Smooth muscle cell (in vitro differentiated cells): Measurements from ENCODE around the gene SLC39A8. TPM values are rescaled to one million over a fixed set of nuclear protein-coding genes. Genes with fewer than 3 reads are reported as not detected.

Experiments
- DNase-seq: peaks from one replicate; lab custom pipeline; 2025; ENCODE audit not compliant: unreplicated experiment; lab: John Stamatoyannopoulos, UW
- H2AFZ ChIP-seq: fragments of 200-600 bp; sonication (generic); 2 replicates; pipeline ENCODE4 v1.6.0; 2016; ENCODE audit warnings: antibody characterized with exemption, low read depth, mild to moderate bottlenecking
- H3F3A ChIP-seq: fragments of 200-600 bp; sonication (generic); 2 replicates; pipeline ENCODE4 v1.6.0; 2017; ENCODE audit warnings: antibody characterized with exemption, low read depth
- H3K27ac ChIP-seq: fragments of 200-600 bp; sonication (generic); 2 replicates; pipeline ENCODE4 v1.5.1; 2016; ENCODE audit warnings: low read depth, mild to moderate bottlenecking
- H3K27me3 ChIP-seq: fragments of 200-600 bp; sonication (generic); 2 replicates; pipeline ENCODE4 v1.6.1; 2016; ENCODE audit warnings: low read depth, mild to moderate bottlenecking
- H3K36me3 ChIP-seq: fragments of 200-600 bp; sonication (generic); 2 replicates; pipeline ENCODE4 v1.5.1; 2016; ENCODE audit warnings: low read depth
- H3K4me1 ChIP-seq: fragments of 200-600 bp; sonication (generic); 2 replicates; pipeline ENCODE4 v1.5.1; 2016; ENCODE audit warnings: low read depth
- H3K4me2 ChIP-seq: fragments of 200-600 bp; sonication (generic); 2 replicates; pipeline ENCODE4 v1.6.0; 2016; ENCODE audit warnings: mild to moderate bottlenecking
- H3K4me3 ChIP-seq: fragments of 200-600 bp; sonication (generic); 2 replicates; pipeline ENCODE4 v1.5.1; 2016; ENCODE audit warnings: mild to moderate bottlenecking
- H3K79me2 ChIP-seq: fragments of 200-600 bp; sonication (generic); 2 replicates; pipeline ENCODE4 v1.6.0; 2016; ENCODE audit warnings: low read depth, mild to moderate bottlenecking
- H3K9ac ChIP-seq: fragments of 200-600 bp; sonication (generic); 2 replicates; pipeline ENCODE4 v1.6.0; 2016; ENCODE audit warnings: low read depth
- H3K9me3 ChIP-seq: fragments of 200-600 bp; sonication (generic); replicated peaks from 2 replicates; pipeline ENCODE4 v1.5.1; 2016; ENCODE audit warnings: low read depth
- H4K20me1 ChIP-seq: fragments of 200-600 bp; sonication (generic); 2 replicates; pipeline ENCODE4 v1.6.0; 2016; ENCODE audit warnings: low read depth
- WGBS: methylation state at CpG from one replicate; pipeline ENCODE4 v1.1.7; 2016; ENCODE audit warnings: low lambda C conversion rate; 5-methylcytosine and 5-hydroxymethylcytosine counted together
- polyA plus RNA-seq: library from polyadenylated mRNA; unstranded; fragments of >200 nt; fragmentation: Nextera tagmentation; extraction: Ambion mirVana; gene quantifications from 2 replicates; pipeline ENCODE4 v1.2.1, GENCODE V29; 2016
- total RNA-seq: library from RNA; depleted of rRNA; stranded (reverse); fragments of >200 nt; gene quantifications from 2 replicates; pipeline ENCODE4 v1.2.3, GENCODE V29; 2014
- TF ChIP-seq, protein P1 (sequence below): fragments of 200-600 bp; sonication (generic); IDR thresholded peaks from 2 replicates; pipeline ENCODE4 v1.5.1; 2017; ENCODE audit warnings: borderline replicate concordance, mild to moderate bottlenecking, antibody characterized with exemption; ENCODE audit not compliant: insufficient read depth, poor library complexity, severe bottlenecking

Gene SLC39A8
- total and polyA plus RNA-seq, 2 experiments from 2014 or later: 3.7 to 16.1 TPM

DNA sequence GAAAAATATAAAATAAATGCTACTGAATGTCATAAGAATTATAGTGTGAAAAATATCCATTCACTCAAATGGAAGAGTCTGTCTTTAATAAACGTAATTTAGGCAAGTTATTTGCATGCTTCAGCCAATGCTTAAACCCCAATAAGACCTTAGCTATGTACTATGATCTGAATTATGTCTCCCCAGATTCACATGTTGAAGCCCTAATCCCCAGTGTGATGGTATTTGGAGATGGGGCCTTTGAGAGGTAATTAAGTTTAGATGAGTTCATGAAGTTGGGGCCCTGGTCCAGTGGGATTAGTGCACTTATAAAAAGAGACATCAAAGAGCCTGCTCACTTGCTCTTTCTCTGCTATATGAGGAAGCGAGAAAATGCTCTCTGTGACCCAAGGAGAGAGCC, 28.7 kb downstream of the SLC39A8 start:
- Histone ChIP-seq H3K9me3 (no peaks in the 10 kb centered on the region), H3K27me3 (no peaks in the 10 kb centered on the region), H3K79me2 (no peaks in the 10 kb centered on the region), H3K4me2 (no peak overlapping the region), H3K4me1 (peaks cover 5% of the 10 kb centered on the region), H2AFZ (no peak overlapping the region), H3F3A (no peaks in the 10 kb centered on the region), H3K27ac (no peak overlapping the region), H3K4me3 (no peak overlapping the region), H3K36me3 (no peaks in the 10 kb centered on the region), H3K9ac (no peak overlapping the region), H4K20me1 (no peaks in the 10 kb centered on the region)
- no peak for DNase-seq
- WGBS: 90% methylated on average over 2 of the region's 2 CpGs
- TF ChIP-seq, protein P1, sequence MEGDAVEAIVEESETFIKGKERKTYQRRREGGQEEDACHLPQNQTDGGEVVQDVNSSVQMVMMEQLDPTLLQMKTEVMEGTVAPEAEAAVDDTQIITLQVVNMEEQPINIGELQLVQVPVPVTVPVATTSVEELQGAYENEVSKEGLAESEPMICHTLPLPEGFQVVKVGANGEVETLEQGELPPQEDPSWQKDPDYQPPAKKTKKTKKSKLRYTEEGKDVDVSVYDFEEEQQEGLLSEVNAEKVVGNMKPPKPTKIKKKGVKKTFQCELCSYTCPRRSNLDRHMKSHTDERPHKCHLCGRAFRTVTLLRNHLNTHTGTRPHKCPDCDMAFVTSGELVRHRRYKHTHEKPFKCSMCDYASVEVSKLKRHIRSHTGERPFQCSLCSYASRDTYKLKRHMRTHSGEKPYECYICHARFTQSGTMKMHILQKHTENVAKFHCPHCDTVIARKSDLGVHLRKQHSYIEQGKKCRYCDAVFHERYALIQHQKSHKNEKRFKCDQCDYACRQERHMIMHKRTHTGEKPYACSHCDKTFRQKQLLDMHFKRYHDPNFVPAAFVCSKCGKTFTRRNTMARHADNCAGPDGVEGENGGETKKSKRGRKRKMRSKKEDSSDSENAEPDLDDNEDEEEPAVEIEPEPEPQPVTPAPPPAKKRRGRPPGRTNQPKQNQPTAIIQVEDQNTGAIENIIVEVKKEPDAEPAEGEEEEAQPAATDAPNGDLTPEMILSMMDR: no peak

DNA sequence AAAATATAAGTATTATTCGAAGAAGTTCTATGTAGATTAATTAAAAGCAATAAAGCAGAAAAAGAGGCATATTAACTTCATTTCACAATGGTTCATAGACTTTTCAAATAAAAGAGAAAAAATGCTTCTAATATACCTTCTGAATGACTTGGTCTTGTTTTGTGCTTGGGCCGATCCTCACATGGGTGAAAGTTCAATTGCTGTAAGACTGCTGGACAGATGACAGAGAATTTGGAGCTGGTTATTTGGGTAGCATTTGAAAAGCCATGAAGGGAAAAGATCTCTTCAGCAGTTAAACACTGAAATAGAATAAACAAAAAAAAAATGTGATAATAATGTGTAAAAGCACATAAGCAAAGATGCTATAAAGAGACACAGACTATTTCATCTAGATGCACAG, 29.8 kb downstream of the SLC39A8 start:
- H3K9me3 ChIP-seq: no peaks in the 10 kb centered on the region
- no peaks in the 10 kb centered on the region for H3K79me2 ChIP-seq
- H3K27ac ChIP-seq: no peak overlapping the region
- no peaks in the 10 kb centered on the region for H3K27me3 ChIP-seq
- H4K20me1 ChIP-seq: no peaks in the 10 kb centered on the region
- H3K36me3 ChIP-seq: no peaks in the 10 kb centered on the region
- TF ChIP-seq, protein P1: no peak
- DNase-seq: no peak
- WGBS: 99% methylated on average over 2 of the region's 2 CpGs
- H3K9ac ChIP-seq: no peak overlapping the region
- no peak overlapping the region for H3K4me3 ChIP-seq
- H3F3A ChIP-seq: no peaks in the 10 kb centered on the region
- no peak overlapping the region for H3K4me2 ChIP-seq
- peaks cover 4% of the 10 kb centered on the region for H3K4me1 ChIP-seq
- H2AFZ ChIP-seq: no peak overlapping the region

DNA sequence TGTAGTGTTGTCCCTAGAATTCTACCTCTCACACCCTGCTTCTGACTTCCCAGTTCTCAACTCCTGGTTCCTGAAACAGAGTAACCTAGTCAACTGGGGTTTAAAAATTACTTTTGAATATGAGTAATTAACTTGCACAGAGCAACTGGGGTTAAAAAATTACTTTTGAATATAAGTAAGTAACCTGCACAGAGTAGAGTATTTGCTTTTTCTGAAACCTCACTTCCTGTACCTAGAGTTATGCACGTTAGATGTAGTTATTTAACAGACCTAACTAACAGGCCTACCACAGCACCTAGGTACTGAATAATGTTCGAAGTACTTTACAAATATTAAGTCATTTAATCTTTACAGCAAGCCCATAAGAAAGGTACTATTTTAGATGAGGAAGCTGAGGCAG, 32.9 kb downstream of the SLC39A8 start:
- Histone ChIP-seq H2AFZ (no peak overlapping the region), H3K9me3 (no peaks in the 10 kb centered on the region), H3K36me3 (no peaks in the 10 kb centered on the region), H3K79me2 (no peaks in the 10 kb centered on the region), H3K4me3 (no peak overlapping the region), H3K27ac (no peak overlapping the region), H3K4me2 (no peak overlapping the region), H3K4me1 (no peaks in the 10 kb centered on the region), H3K27me3 (no peaks in the 10 kb centered on the region), H3F3A (no peaks in the 10 kb centered on the region), H4K20me1 (no peaks in the 10 kb centered on the region), H3K9ac (no peak overlapping the region)
- no peak for DNase-seq
- WGBS: 92% methylated on average over 2 of the region's 2 CpGs
- TF ChIP-seq, protein P1: no peak

- no peaks in the 10 kb centered on the region for H3K9me3 ChIP-seq
- H3K27me3 ChIP-seq: no peaks in the 10 kb centered on the region
- no peak overlapping the region for H3K4me2 ChIP-seq
- no peaks in the 10 kb centered on the region for H3K4me1 ChIP-seq
- no peak overlapping the region for H3K27ac ChIP-seq
- no peaks in the 10 kb centered on the region for H3K79me2 ChIP-seq
- TF ChIP-seq, protein P1: no peak
- H3K4me3 ChIP-seq: no peak overlapping the region
- H3K36me3 ChIP-seq: no peaks in the 10 kb centered on the region
- H3K9ac ChIP-seq: no peak overlapping the region
- no peaks in the 10 kb centered on the region for H3F3A ChIP-seq
- H2AFZ ChIP-seq: no peak overlapping the region
- 98% methylated on average over 2 of the region's 2 CpGs for WGBS
- no peak for DNase-seq
- no peaks in the 10 kb centered on the region for H4K20me1 ChIP-seq
Measured at GRCh38 chr4:102311912-102312311, 33.4 kb downstream of the SLC39A8 start.
